OCI-LY3 (cell line): Measurements from ENCODE around the gene RPLP2.

Experiments used
- EZH2phosphoT487 ChIP-seq: fragments of 200-600 bp; shearing (Covaris generic); IDR thresholded peaks from 2 replicates; pipeline ENCODE4 v1.6.1; 2018; ENCODE audit warnings: antibody characterized with exemption, mixed run types, low read depth
- TF ChIP-seq, protein P1 (sequence below): fragments of 200-600, 300-600 bp; sonication (generic); IDR thresholded peaks from 2 replicates; pipeline ENCODE4 v1.5.1; 2014; ENCODE audit warnings: antibody characterized with exemption, low read length, low read depth

DNA sequence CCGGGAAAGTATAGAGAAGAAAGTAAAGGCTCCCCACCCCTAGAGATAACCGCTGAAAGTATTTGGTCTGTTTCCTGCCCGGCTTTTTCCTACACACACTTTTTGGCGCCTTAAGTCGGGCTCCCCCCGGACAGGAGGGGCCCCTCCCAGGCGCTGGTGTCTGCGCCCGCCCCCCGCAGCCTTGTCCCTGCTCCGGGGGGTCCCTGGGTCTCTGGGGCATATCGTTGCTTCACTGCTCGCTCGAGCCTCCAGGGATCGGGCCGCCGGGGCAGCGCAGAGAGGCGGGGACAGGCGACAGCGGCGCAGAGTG, 17.0 kb downstream of the RPLP2 start:
- TF ChIP-seq, protein P1, sequence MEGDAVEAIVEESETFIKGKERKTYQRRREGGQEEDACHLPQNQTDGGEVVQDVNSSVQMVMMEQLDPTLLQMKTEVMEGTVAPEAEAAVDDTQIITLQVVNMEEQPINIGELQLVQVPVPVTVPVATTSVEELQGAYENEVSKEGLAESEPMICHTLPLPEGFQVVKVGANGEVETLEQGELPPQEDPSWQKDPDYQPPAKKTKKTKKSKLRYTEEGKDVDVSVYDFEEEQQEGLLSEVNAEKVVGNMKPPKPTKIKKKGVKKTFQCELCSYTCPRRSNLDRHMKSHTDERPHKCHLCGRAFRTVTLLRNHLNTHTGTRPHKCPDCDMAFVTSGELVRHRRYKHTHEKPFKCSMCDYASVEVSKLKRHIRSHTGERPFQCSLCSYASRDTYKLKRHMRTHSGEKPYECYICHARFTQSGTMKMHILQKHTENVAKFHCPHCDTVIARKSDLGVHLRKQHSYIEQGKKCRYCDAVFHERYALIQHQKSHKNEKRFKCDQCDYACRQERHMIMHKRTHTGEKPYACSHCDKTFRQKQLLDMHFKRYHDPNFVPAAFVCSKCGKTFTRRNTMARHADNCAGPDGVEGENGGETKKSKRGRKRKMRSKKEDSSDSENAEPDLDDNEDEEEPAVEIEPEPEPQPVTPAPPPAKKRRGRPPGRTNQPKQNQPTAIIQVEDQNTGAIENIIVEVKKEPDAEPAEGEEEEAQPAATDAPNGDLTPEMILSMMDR: no peak
- TF ChIP-seq EZH2phosphoT487: no peak
